Measurements from ENCODE around the gene KRTAP4-5.
"Not testable (repeated sequence)": the region's sequence is repeated elsewhere in the genome, so short reads cannot be mapped to it uniquely, and the experiment has no call there.

KRTAP4-5 gene

GRCh38 chr17:41108728-41109386, 40.8 kb downstream of the KRTAP4-5 start:
- DNase-seq (ENCODE audit: low read depth), result not testable (repeated sequence)

- no peak for DNase-seq (ENCODE audit: low read depth)
Observed at GRCh38 chr17:41107941-41108450, 41.6 kb downstream of the KRTAP4-5 start.

GRCh38 chr17:41105347-41105746, 44.3 kb downstream of the KRTAP4-5 start, which contains the start of gene KRTAP4-9:
Gene KRTAP4-9, plus strand, starts transcription at chr17:41105389. Its CDS starts 0 bp downstream, at chr17:41105389.
- DNase-seq (ENCODE audit: low read depth), result not testable (repeated sequence)

GRCh38 chr17:41104386-41105038, 45.1 kb downstream of the KRTAP4-5 start:
- not testable (repeated sequence) for DNase-seq (ENCODE audit: low read depth)

GRCh38 chr17:41103896-41104295, 45.7 kb downstream of the KRTAP4-5 start:
- DNase-seq (ENCODE audit: low read depth), result no peak

DNA sequence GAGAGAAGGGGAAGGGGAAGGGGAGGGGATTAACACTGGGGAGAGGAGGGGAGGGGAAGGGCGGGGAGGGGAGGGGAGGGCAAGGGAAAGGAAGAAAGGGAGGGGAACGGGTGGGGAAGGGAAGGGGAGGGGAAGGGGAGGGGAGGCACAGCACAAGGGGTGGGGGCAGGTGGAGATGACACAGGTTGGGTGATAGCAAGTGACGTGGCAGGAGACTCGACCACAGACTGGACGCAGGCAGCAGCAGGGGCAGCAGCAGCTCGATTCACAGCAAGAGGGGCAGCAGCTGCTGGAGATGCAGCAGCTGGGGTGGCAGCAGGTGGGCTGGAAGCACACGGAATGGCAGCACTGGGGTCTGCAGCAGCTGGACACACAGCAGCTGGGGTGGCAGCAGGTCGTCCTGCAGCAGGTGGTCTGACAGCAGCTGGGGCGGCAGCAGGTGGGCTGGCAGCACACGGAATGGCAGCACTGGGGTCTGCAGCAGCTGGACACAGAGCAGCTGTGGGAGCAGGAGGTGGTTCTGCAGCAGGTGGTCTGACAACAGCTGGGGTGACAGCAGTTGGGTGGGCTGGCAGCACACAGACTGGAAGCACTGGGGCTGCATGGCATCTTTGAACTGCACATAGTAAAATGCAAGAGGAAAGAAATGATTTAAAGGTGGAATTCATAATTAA, 47.9 kb downstream of the KRTAP4-5 start, which contains the start of gene KRTAP4-16:
KRTAP4-16 (minus strand) TSS at position 624 of the 674 bp plus-strand sequence; CDS start at position 624, 0 bp downstream.
- no peak for DNase-seq (ENCODE audit: low read depth)

DNA sequence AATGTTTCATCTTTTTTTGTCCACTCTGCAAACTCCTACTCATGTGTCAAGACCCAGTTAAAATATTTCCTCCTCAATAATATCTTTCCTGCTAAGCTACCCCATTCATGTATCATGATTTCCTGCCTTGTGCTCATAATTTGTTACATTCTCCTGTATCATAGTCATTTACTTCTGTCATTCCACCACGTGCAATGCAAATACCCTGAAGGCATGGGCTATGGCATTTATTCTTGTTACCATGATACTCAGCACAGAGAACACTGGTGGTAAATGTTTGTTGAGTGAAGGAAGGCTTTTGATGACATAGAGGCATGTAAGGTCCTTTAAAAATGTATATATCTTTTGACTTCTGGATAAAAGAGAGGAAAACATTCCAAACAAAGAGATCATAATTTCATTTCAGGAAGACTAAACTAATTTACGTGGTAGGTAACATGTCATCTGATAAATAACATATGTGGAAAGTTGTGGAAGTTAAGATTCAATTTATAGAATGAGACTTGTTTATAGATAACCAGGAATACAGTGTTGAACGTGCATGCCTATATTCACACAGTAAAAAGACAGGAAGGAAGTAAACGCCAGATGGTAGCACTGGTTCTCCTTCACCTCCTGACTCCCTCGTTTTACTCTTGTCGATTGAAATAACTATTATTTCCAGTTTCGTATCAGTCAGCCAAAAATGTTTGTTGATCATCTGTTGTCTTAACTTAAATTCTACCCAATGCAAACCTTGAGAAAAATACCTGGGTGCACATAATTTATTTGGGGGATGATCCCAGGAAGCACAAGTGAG, 49.7 kb downstream of the KRTAP4-5 start:
- not testable (repeated sequence) for DNase-seq (ENCODE audit: low read depth)
